ENCODE data around the gene C5. TPM values are rescaled to one million over a fixed set of nuclear protein-coding genes. Genes with fewer than 3 reads are reported as not detected.

C5 gene
- total RNA-seq, 1 experiment from 2014 or later: 4.2 TPM

DNA sequence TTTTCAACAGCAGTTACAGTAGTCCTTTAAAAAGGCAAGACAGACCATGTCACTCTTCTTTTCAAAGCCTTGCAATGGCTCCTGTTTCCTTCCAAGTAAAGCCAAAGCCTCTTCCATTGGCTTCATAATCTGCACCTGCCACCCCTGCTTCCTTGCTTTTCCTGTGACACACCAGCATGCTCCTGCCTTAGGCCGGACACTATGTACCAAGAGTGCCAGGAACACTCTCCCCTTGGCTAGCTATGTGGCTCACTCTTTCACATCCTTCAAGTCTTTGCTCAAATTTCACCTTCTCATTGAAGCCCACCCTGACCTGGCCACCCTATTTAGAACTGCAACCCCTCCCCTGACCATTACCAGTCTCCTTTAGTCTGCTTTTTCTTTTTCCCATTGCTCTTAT, 101.3 kb downstream of the C5 start:
- ChIA-PET POLR2A (no interaction called here), CTCF (no interaction called here)
- no peaks in the 10 kb centered on the region for H3K36me3 Mint-ChIP-seq (ENCODE audit: insufficient read depth, unreplicated experiment)
- H3K9me3 Mint-ChIP-seq (ENCODE audit: unreplicated experiment): no peaks in the 10 kb centered on the region
- intact Hi-C loops (cut with micrococcal nuclease): no loop called here
- H3K27ac Mint-ChIP-seq (ENCODE audit: low read depth, unreplicated experiment): no peak overlapping the region
- H3K4me3 Mint-ChIP-seq (ENCODE audit: unreplicated experiment): no peak overlapping the region
- TF ChIP-seq, protein P1, sequence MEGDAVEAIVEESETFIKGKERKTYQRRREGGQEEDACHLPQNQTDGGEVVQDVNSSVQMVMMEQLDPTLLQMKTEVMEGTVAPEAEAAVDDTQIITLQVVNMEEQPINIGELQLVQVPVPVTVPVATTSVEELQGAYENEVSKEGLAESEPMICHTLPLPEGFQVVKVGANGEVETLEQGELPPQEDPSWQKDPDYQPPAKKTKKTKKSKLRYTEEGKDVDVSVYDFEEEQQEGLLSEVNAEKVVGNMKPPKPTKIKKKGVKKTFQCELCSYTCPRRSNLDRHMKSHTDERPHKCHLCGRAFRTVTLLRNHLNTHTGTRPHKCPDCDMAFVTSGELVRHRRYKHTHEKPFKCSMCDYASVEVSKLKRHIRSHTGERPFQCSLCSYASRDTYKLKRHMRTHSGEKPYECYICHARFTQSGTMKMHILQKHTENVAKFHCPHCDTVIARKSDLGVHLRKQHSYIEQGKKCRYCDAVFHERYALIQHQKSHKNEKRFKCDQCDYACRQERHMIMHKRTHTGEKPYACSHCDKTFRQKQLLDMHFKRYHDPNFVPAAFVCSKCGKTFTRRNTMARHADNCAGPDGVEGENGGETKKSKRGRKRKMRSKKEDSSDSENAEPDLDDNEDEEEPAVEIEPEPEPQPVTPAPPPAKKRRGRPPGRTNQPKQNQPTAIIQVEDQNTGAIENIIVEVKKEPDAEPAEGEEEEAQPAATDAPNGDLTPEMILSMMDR (IDR thresholded peaks at IDR 0.05; ENCODE audit: unreplicated experiment): no peak
- no TSS peak for BruUV-seq (replicated peaks)
- H3K4me1 Mint-ChIP-seq (ENCODE audit: insufficient read depth, unreplicated experiment): peaks cover 9% of the 10 kb centered on the region
- no peak for DNase-seq (ENCODE audit: unreplicated experiment)
- no peaks in the 10 kb centered on the region for H3K27me3 Mint-ChIP-seq (ENCODE audit: insufficient read depth, unreplicated experiment)

DNA sequence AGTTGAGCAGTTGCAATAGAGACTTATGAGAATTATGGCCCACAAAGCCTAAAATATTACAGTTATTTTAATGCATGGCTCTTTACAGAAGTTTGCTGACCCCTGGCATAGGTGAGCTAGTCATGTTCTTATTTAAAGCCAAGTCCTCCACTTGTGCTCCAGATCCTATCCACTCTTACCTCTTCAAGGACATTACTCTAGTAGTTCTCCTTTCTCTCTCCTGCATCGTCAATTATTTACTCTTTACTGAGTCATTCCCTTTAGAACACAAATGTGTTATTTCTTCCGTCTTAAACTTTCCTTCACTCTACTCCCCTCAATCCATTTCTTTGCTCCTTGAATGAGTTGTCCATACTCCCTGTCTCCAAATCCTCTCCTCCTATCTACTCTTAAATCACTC, 102.9 kb downstream of the C5 start:
- no peak for DNase-seq (ENCODE audit: unreplicated experiment)
- peaks cover 9% of the 10 kb centered on the region for H3K4me1 Mint-ChIP-seq (ENCODE audit: insufficient read depth, unreplicated experiment)
- H3K9me3 Mint-ChIP-seq (ENCODE audit: unreplicated experiment): no peaks in the 10 kb centered on the region
- POLR2A ChIA-PET: no interaction called here
- no peaks in the 10 kb centered on the region for H3K36me3 Mint-ChIP-seq (ENCODE audit: insufficient read depth, unreplicated experiment)
- no peak overlapping the region for H3K4me3 Mint-ChIP-seq (ENCODE audit: unreplicated experiment)
- BruUV-seq (replicated peaks): no TSS peak
- CTCF ChIA-PET: interaction anchor here (0.6 kb wide), 1 partner anchor 209 kb away, joined by 4 read pairs; no protein-coding TSS in a partner anchor
- intact Hi-C loops (cut with micrococcal nuclease): no loop called here
- TF ChIP-seq, protein P1 (IDR thresholded peaks at IDR 0.05; ENCODE audit: unreplicated experiment): no peak
- no peaks in the 10 kb centered on the region for H3K27me3 Mint-ChIP-seq (ENCODE audit: insufficient read depth, unreplicated experiment)
- H3K27ac Mint-ChIP-seq (ENCODE audit: low read depth, unreplicated experiment): no peak overlapping the region

DNA sequence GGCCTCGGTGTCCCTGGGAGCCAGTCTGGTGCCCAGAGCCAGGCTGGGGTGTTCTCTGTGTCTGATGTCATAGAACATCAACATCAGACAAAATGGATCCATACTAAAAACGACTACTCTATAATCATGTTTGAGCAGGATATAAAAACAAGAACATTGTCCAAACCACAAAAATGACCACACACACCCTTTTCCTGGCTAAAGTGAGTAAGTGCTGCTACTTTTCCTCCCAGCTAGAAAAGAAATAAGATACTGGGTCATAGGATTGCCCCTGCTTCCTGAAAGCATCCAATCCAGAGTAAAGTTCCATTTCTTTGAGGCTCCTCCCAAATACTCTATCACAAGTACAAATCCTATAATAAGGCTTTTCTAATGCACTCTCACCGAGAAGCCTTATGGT, 103.8 kb downstream of the C5 start:
- H3K27ac Mint-ChIP-seq (ENCODE audit: low read depth, unreplicated experiment): peak overlapping the region; percentile 76
- DNase-seq (ENCODE audit: unreplicated experiment): peak; percentile 52
- H3K9me3 Mint-ChIP-seq (ENCODE audit: unreplicated experiment): no peaks in the 10 kb centered on the region
- H3K36me3 Mint-ChIP-seq (ENCODE audit: insufficient read depth, unreplicated experiment): no peaks in the 10 kb centered on the region
- no TSS peak for BruUV-seq (replicated peaks)
- intact Hi-C loops (cut with micrococcal nuclease): no loop called here
- no peaks in the 10 kb centered on the region for H3K27me3 Mint-ChIP-seq (ENCODE audit: insufficient read depth, unreplicated experiment)
- peaks cover 14% of the 10 kb centered on the region for H3K4me1 Mint-ChIP-seq (ENCODE audit: insufficient read depth, unreplicated experiment)
- ChIA-PET POLR2A (no interaction called here), CTCF (interaction anchor here (0.6 to 0.8 kb wide), 2 partner anchors 9 to 208 kb away, joined by 3 to 4 read pairs; no protein-coding TSS in a partner anchor)
- H3K4me3 Mint-ChIP-seq (ENCODE audit: unreplicated experiment): no peak overlapping the region
- TF ChIP-seq, protein P1 (IDR thresholded peaks at IDR 0.05; ENCODE audit: unreplicated experiment): no peak

GRCh38 chr9:120944948-120945347, 105.1 kb downstream of the C5 start:
- BruUV-seq (replicated peaks): no TSS peak
- Mint-ChIP-seq H3K9me3 (ENCODE audit: unreplicated experiment) (no peaks in the 10 kb centered on the region), H3K27ac (ENCODE audit: low read depth, unreplicated experiment) (peak overlapping the region; percentile 77), H3K4me1 (ENCODE audit: insufficient read depth, unreplicated experiment) (peaks cover 27% of the 10 kb centered on the region), H3K4me3 (ENCODE audit: unreplicated experiment) (no peak overlapping the region), H3K36me3 (ENCODE audit: insufficient read depth, unreplicated experiment) (no peaks in the 10 kb centered on the region), H3K27me3 (ENCODE audit: insufficient read depth, unreplicated experiment) (no peaks in the 10 kb centered on the region)
- TF ChIP-seq, protein P1 (IDR thresholded peaks at IDR 0.05; ENCODE audit: unreplicated experiment): no peak
- no peak for DNase-seq (ENCODE audit: unreplicated experiment)
- ChIA-PET CTCF (interaction anchor here (0.6 kb wide), 1 partner anchor 35 kb away, joined by 3 read pairs; no protein-coding TSS in a partner anchor), POLR2A (interaction anchor here (0.8 kb wide), 1 partner anchor 10 kb away, joined by 3 read pairs; no protein-coding TSS in a partner anchor)
- intact Hi-C loops (cut with micrococcal nuclease): no loop called here
